ENCODE results near the gene GNAL.
"Not testable (repeated sequence)": the region's sequence is repeated elsewhere in the genome, so short reads cannot be mapped to it uniquely, and the experiment has no call there.

Gene GNAL

DNA sequence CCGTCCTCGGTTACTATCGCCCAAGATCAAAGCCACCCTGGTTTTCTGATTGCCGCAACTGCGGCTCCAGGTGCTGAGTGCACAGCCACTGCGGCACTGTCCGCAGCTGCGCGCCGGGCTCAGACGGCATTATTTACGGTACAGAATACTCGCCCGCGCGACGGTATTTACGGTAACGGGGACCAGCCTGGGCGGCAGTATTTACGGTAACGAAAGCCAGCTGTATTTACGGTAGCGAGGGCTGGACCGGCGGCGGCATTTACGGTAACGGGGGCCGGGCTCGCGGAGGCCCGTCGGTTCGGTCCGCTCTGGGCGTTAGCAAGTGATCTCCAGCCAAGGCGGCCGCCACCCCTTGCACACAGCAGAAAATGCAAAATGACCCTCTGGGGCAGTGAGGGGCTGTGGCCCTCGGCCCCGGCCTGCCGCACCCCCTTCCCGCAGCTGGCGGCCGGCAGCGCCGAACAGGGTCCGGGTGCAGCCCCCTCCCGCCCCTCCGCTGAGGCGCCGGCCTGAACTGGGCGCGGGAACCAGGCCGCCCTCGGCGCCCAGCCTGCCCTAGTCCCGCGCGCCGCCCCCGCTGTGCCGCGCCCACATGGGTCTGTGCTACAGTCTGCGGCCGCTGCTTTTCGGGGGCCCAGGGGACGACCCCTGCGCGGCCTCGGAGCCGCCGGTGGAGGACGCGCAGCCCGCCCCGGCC is at the start of gene GNAL:
Gene GNAL, plus strand, starts transcription at position 293 of the 697 bp plus-strand sequence. Its CDS starts 300 bp downstream, at position 593.
- no peak for DNase-seq (ENCODE audit: low read depth)

DNA sequence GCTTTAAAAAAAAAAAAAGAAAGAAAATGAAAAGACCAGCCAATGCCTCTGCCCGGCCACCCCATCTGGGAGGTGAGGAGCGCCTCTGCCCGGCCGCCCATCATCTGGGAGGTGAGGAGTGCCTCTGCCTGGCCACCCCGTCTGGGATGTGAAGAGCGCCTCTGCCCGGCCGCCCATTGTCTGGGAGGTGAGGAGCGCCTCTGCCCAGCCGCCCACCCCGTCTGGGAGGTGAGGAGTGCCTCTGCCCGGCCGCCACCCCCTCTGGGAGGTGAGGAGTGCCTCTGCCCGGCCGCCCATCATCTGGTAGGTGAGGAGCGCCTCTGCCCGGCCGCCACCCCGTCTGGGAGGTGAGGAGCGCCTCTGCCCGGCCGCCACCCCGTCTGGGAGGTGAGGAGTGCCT is 41.8 kb upstream of the GNAL start:
- DNase-seq (ENCODE audit: low read depth), result not testable (repeated sequence)

DNA sequence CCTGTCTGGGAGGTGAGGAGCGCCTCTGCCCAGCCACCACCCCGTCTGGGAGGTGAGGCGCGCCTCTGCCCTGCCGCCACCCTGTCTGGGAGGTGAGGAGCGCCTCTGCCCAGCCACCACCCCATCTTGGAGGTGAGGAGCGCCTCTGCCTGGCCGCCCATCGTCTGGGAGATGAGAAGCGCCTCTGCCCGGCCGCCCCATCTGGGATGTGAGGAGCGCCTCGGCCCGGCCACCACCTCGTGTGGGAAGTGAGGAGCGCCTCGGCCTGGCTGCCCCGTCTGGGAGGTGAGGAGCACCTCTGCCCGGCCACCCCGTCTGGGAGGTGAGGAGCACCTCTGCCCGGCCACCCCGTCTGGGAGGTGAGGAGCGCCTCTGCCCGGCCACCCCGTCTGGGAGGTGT is 41.3 kb upstream of the GNAL start:
- DNase-seq (ENCODE audit: low read depth), result not testable (repeated sequence)

DNA sequence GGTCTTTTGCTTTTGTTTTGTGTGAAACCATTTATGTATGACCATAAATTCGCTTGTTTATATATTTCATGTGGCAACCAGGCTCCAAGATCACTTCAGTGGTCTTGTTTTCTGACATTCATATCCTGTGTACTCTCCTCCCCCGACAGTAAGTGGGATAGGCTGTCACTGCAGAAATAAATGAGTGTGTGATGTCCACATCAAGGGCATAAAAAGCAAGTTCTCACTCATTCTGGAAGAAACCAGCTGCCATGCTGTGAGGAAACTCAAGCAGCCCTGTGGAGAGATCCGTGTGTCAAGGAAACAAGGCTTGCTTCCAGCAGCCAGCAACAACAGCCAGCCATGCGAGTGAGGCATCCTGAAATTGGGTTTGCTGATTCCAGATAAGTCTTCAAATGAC is 39.2 kb upstream of the GNAL start:
- no peak for DNase-seq (ENCODE audit: low read depth)

DNA sequence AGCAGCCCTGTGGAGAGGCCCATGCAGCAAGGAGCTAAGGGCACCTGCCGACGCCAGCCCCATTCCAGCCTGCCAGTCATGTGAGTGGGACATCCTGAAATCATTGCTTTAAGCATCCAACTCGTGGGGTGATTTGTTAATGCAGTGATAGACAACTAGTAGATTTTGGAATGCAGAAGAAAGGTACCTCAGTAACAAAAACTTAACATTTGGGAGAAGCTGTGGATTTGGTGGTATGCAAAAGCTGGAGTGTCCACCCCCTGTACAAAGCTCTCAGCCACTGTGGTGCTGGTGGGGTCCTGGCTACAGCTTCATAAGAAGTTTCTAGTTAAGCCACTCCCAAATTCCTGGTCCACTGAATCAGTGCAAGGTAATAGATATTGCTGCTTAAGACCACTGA is 37.2 kb upstream of the GNAL start:
- no peak for DNase-seq (ENCODE audit: low read depth)

DNA sequence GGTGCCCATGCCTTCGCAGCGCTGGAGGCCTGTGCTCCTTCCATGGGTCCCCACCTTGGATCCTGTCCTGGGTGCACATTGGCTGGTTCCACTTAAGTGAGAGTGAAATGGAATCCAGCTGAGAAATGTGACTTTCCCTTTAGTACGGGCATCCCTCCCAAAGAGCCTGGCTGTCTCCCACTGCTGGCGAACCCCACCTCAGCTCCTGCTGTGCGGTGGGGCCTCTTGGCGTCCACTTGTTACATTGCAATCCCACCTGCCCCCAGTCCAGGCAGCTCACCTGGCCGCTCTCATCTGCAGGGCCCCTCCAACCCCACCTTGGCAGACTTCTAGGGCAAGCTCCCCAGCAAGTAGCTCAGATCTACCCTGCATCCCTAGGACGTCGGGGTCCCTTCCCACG is 35.5 kb upstream of the GNAL start:
- DNase-seq (ENCODE audit: low read depth), result no peak

DNA sequence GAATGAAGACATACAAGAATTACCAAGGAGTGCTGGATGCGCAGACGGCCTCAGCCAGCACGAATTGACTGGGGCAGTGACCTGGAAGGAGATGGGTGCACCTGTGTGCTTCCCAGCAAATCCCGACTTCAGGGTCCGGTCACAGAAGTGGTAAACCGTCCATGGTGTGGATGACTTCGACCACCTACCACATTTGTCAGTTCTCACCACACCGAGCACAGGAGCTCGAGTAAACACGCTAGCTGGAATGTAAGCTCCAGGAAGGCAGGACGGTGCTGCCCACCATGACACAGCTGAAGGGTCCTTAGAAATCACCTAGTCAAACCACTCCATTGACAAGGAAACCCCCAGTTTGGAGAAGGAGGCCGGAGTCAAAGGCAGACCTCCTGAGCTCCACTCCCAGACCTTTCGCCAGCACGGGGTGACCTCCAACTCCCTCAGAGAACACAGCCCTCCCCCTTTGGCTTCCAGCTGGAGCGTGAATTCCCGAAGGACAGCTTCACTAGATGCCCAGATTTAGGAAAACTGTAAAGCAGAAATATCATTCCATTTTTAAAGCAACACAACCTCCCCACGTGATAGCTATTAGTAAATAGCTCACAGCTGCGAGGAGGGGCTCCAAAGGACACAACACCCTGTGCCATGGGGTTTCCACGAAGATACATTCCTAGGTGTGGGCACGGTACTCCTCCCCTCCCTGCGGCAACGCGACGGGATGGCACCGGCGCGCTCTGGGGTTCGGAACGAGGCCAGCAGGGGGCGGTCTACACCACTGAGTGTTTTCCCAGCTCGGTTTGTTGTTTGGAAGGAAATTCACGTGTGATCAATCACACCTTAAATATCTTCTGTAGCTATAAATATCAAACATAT is 34.1 kb upstream of the GNAL start:
- DNase-seq (ENCODE audit: low read depth), result no peak

DNA sequence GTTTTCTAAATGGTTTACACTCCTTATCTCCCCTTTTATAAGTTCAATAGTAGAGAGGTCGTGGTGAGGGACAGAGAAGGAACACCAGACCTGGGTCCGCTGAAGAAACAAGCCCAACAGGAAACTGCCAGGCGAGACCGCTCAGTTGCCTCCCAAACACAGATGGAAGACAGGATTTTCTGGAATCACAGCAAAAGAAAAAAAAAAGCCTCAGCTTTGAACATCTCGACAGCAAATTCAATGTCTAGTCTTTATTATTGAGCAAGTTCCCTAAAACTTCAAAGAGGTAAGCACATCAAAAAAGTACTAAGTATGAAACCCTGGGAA is 33.5 kb upstream of the GNAL start:
- no peak for DNase-seq (ENCODE audit: low read depth)

DNA sequence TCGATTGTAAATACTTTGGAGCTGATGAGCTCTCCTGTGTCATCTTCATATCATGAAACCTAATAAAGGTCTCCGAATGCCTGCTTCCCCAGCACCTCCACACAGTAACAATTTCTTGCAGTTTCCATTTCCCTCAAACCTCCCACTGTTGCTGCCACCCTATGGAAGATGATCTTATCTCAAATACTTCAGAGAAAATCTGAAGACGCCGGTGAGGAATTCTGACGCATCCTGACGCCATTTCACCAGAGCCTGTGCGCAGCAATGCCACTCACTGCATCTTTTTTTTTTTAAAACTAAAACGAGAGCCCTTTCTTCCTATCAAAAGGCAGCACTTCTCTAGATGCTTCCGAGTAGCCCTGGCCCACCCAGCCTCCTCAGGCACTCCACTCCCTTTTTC is 31.9 kb upstream of the GNAL start:
- DNase-seq (ENCODE audit: low read depth), result no peak

DNA sequence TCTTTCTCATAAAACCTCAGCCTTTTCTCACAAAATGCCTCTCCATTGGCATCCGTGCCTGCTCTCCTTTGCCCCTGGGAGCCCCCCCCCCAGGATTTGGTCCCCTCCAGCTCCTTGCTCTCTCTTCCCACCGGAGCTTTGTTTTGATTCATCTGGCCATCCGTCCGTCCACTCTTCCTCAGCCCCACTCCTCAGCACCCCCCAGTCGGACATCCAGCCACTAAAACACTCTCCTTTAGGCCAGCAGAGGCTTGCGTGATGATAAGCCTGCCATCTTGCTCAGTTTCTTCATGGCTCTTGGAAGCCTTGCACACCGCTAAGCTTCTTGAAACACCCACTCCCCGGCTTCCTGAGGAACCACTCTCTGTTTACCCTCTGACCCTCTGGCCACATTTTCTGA is 31.5 kb upstream of the GNAL start:
- no peak for DNase-seq (ENCODE audit: low read depth)

DNA sequence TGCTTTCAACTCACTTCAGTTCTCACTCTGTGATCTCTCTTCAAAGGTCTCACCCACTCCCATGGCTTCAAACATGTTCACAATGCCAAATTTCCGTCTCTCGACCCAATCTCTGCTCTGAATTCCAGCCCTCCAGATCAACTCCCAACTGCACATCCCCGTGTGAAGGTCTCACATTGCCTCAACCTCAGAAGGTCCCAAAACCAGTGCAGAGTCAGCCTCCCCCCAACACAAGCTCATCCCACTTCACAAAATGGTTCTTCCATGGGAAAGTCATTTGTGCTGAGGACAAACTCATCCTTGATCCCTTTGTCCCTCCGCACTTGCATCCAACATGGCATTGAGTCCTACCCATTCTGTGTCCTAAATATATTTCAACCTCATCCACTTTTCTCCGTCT is 31.0 kb upstream of the GNAL start:
- no peak for DNase-seq (ENCODE audit: low read depth)

DNA sequence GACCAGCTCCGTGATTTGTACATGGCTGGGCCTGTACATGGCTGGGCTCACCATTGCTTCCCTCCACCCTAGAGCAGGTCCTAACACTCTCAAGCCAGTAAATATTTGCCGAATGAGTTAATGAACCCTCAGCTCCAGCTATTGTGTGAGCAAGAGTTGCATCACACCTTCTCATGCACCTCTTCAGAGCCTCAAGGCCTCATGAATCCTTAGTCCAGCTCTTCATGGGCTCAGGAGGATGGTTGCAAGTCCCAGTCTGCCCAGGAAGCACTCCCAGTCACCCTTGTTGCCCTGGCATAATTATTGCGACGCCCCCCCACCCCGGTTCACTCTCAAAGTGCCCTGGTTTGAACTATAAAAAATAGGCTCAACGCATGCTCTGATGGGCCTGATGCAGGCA is 30.1 kb upstream of the GNAL start:
- no peak for DNase-seq (ENCODE audit: low read depth)

DNA sequence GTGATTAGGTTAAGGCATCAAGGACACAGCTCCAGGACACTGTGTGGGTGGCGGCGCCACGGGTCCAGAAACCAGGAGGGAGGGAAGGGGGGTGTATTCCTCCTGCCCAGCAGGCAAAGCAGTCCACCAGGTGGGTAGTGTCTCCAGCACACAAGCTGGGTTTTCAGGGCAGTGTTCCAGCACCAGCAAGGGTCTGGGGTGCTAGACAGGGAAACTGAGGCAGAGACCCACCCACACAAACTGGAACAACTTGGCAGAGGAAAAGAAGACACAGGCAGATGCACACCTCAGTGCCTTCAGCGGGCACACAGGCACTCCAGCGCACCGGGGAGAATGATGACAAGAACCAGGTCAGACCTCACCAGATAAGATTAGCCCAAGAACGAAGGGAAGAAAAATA is 28.4 kb upstream of the GNAL start:
- DNase-seq (ENCODE audit: low read depth), result no peak

DNA sequence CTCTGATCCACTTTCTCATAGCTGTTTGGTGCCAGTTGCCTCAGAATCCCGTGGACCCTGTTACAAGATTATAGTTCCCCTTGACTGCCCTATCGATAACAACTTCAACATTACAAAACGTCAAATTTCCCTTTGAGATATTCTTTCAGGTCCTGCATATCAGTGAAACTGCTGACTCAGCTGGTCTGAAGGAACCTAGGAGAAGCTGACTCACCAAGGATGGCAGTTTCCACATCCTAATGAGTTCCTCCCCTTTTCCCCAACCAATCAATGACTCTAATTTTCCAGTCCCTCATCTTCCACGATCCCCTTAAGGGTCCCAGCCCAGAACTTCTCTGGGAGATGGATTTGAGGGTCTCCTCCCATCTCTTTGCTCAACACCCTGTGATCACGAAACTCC is 27.6 kb upstream of the GNAL start:
- no peak for DNase-seq (ENCODE audit: low read depth)

DNA sequence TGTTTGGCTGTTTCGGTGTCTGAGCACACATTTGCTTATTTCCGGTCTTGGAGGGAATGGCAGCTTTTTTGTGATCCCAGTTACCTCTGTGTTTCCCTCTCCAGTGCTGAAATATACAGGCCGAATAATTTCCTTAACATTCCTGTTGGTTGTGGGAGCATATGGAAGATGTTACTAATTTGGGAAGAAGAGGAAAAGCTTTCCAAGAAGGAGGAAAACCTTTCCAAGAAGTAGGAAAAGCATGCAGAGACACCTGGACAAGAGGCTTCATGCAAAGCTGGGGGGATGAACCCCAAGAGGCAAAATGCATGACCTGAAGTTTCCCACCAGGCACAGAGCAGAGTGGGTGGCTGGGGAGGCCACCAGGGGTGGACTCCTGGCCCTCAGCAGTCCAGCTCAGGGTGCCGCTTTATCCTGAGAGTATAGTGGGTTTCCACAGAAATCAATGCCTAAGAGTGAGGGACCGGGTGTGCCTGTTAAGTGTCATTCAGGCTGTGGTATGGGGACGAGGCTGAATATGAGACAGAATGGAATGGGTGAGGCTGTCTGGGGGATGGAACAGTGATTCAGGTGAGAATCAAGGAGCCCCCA is 25.5 kb upstream of the GNAL start:
- DNase-seq (ENCODE audit: low read depth), result no peak

DNA sequence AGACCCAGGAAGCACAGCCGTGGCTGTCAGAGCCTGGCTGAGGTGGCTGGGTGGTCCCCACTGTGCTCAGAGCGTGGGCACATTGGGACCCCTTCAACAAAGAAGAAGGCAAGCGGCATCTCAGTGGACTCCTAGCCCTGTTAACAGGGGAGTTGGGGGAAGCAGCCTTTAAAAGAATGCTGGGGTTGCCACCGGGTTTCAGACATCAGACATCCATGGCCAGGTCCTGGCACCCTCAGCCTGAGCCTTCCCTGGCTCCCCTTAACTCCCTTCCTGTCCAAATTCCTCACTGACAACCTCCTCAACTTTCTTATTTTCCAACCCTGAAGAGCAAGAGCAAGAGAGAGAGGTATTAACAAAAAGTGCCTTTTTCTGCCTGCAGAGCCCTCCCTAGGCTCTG is 24.8 kb upstream of the GNAL start:
- DNase-seq (ENCODE audit: low read depth), result no peak

DNA sequence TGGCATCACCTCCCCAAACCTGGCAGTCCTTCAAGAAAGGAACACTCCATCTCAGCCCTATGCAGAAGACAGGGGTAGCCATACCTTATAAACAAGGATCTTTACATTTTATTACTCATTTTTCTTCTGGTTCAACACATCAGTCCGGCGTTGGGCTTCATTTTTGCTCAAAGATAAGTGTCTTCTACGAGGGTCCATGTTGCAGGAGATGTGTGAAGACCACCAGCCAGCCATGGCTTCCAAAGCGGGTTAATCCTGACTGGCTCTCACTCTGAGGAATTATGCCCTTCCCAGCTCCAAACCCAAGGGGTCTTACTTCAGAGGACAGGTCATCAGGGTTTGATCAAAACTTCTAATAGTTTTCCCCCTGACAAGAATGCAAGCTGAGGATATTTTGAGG is 23.9 kb upstream of the GNAL start:
- DNase-seq (ENCODE audit: low read depth), result no peak

DNA sequence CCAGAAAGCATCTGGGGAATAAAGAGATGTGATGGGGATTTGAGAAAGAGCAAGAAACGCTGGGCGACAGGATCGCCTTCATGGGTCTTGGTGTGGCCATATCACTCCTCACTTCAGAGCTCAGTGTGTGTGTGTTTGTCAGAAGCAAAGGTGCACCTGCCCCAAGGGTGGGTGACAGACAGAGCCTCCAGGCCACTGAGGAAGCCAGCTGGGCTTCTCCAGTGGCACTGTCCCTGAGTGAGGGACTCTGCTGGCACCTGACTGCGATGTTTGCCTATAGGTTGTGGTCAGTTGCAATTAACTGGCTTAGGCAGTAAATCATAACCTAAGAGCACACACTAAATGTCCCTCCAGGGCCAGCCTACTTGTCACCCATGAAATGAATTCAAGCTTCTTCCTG is 23.5 kb upstream of the GNAL start:
- DNase-seq (ENCODE audit: low read depth), result no peak

DNA sequence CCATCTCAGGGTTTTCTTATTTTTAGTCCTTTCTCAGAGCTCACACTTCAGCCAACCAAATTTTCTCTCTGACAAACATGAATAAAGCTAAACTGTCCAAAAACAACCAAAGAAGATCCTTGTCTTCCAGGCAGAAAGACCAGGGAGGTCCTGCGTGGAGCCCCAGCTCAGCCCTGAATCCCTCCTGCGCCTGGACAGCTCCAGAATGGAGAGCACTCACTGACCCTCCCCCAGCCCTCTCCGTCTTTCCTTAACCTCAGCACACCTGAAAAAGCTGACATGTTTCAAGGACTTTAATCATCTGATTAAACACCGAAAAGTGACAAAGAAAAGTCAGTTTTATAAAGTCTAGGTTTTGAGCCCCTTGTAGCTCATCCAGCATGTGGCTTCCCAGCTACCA is 22.9 kb upstream of the GNAL start:
- no peak for DNase-seq (ENCODE audit: low read depth)

DNA sequence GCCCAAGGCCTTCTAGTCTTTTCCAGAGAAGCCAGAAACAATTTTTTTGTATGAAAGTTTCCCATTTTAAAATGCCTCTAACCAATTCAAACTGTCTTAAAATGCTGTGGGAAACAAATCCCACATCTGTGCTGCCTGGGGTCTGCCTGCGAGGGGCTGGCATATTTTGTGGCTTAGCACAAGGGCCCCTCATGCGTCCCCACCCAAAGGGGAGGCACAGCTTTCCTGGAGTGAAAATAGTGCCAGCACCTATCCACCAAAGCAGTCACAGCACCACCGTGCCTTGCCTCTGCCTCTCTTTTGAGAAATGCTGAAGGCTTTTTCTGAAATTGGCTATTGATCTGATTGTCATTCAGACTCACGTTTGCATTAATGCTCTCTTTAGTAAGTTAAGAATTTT is 22.2 kb upstream of the GNAL start:
- no peak for DNase-seq (ENCODE audit: low read depth)

DNA sequence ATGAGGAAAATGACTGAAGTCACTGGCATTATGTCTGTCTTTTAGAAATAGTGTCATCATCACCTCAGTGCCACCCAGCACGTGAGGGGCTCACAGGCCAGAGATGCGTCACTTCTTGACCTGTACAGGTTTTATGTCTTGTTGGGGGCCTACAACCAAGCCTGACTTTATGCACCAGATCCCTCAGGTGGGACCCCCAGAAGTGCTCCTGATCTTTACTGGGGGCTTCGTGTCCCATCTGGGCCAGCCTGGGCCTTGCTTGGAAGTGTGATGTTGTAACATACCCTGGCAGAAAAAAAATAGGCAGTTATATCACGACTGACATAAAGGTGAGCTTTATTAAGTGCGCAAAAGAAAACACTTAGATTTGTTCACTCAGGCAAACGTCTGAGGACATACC is 21.5 kb upstream of the GNAL start:
- no peak for DNase-seq (ENCODE audit: low read depth)

DNA sequence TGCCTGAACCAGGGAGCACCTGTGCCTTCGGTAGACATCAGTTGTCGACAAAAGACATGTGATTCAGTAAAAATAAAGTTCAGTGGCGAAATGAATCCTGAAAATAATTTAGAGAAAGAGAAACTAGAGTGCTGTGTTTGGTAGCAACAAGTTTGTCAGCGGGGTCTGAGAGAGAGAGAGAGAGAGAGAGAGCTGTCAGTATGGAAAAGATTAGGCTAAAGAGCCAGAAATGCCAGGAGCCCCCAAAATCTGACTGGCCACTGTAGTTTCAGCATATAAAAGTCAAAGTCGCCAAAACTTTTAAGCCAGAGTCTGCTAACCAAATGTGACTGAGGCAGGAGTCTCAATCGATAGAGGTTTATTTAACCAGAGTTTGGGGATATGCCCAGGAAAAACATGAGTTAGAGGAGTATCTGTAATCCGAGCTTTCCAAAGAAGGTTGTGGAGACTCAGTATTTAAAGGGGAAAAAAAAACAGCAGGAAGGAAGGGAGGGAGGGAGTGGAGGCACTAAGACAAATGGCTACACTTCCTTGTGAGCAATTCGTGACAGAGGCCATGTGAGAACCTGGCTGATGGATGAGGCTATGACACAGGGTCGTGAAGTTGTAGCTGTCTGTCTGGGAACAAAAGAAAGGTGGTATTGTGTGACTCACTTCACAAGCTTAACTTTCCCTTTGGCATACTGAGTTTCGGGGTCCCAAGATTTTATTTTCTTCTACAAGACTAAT is 20.5 kb upstream of the GNAL start:
- DNase-seq (ENCODE audit: low read depth), result no peak

Data from stimulated activated CD4-positive, alpha-beta T cell treated with anti-CD3 and anti-CD28 coated beads, Interleukin-2, amount 100 ng/mL, for 4 hours (primary cell).